Retina (tissue), 1 donor: Measurements from ENCODE around the gene LZTS2.
A peak's percentile ranks its signal among the peaks of the same experiment; 100 is the strongest.
"Not testable (repeated sequence)": the region's sequence is repeated elsewhere in the genome, so short reads cannot be mapped to it uniquely, and the experiment has no call there.

ENCODE experiments used
- DNase-seq: peaks from one replicate; pipeline ENCODE4 v3.0.0-alpha.2; 2016

LZTS2 gene

GRCh38 chr10:101034404-101034803 is 34.8 kb downstream of the LZTS2 start:
- not testable (repeated sequence) for DNase-seq

GRCh38 chr10:101035314-101035713 is 35.7 kb downstream of the LZTS2 start:
- no peak for DNase-seq

GRCh38 chr10:101035916-101036702 is 36.5 kb downstream of the LZTS2 start:
- DNase-seq = no peak

- DNase-seq = no peak
These were observed 37.1 kb downstream of the LZTS2 start for GRCh38 chr10:101036726-101037125.

- no peak for DNase-seq
These were observed 38.9 kb downstream of the LZTS2 start for GRCh38 chr10:101038484-101038883.

DNA sequence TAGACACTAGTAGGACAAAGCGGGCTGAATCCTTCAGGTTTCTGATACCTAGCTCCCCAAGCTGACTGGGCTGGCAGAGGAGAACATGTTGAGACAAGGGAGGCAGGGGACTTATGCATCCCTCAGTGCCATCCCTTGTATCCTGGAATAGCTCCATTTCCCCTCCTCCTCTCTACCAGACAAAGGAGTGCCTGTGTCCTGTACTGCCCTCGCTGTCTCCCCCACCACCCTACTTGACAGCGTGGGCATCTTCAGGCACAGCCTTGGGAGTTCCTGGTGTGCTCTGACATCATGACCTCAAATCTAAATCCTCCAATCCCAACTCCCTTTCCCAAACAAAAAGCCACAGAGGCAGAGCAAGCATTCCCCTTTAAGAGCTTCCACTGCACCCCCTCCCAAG is 40.5 kb downstream of the LZTS2 start:
- DNase-seq = no peak

DNA sequence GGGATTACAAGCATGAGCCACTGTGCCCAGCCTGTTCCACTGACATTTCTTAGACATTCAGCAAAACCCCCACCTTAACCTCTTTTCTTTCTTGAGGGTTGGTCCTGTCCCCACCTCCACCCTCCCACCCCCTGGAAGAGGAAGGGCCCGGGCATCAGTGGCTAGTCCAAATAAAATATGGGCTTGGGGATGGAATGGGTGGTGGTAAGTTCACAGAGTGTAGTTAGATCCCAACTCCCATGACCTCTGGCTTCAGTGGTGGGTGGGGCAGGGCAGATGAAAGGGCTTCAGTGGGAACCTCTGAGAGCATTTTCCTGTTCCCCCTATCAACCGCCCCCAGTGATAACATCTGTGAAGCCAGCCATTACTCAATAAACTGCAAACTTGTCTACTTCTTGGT is 41.2 kb downstream of the LZTS2 start:
- no peak for DNase-seq

DNA sequence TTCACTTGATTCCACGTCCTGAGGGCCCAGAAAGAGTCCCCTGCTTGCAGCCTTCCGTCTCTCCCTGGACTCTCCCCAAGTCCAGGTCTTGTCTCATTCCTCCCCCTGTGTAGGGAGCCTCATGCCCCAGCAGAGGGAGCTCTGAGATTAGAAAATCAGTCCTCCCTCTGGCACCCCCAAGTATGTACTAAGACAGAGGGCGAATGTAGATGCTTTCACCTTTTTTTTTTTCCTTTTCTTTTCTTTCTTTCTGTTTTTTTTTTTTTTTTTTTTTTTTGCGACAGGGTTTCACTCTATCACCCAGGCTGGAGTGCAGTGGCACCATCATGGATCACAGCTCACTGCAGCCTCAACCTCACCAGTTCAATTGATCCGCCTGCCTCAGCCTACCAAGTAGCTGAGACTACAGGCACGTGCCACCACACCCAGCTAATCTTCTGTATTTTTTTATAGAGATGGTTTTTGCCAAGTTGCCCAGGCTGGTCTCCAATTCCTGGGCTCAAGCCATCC is 41.7 kb downstream of the LZTS2 start:
- DNase-seq = peak; percentile 80

DNA sequence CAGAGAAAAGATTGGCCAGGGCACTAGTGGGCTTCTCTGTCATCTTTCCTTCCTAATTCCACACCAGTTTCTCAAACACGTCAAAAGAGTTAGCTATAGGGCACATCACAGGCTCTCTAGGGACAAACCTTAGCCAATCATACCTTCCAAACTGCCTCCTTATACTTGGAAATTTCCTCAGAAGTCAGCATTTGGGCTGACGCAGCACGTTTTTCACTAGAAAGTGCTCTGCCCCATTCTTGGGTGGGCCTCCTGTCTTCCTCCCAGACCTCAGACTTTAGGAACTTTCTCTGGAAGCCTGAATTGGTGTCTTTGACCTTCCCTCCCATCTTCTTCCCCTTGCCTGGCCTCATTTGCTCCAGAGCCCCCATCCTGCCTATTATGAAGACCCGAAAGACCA is 42.5 kb downstream of the LZTS2 start:
- no peak for DNase-seq

- DNase-seq = peak; percentile 94
These were observed 43.2 kb downstream of the LZTS2 start for GRCh38 chr10:101042667-101043362.

GRCh38 chr10:101043363-101043707 is 43.7 kb downstream of the LZTS2 start:
- no peak for DNase-seq

DNA sequence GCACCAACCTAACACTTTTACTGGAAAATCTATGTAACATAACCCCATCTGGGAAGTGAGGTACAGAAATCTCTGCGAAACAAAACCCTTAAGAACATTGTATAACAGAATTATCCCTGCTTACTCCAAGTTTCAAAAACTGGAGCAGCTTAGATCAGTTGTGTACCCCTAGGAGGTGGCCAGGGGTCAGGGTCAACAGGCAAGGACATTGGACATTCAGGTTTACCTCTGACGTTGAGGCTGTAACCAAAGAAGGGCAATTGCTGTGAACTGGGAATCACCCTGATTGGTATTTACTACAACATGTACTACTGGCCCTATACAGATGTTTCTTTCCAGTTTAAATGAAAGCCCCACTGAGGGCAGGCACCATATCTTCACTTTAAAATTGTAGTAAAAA is 44.5 kb downstream of the LZTS2 start:
- DNase-seq = no peak

DNA sequence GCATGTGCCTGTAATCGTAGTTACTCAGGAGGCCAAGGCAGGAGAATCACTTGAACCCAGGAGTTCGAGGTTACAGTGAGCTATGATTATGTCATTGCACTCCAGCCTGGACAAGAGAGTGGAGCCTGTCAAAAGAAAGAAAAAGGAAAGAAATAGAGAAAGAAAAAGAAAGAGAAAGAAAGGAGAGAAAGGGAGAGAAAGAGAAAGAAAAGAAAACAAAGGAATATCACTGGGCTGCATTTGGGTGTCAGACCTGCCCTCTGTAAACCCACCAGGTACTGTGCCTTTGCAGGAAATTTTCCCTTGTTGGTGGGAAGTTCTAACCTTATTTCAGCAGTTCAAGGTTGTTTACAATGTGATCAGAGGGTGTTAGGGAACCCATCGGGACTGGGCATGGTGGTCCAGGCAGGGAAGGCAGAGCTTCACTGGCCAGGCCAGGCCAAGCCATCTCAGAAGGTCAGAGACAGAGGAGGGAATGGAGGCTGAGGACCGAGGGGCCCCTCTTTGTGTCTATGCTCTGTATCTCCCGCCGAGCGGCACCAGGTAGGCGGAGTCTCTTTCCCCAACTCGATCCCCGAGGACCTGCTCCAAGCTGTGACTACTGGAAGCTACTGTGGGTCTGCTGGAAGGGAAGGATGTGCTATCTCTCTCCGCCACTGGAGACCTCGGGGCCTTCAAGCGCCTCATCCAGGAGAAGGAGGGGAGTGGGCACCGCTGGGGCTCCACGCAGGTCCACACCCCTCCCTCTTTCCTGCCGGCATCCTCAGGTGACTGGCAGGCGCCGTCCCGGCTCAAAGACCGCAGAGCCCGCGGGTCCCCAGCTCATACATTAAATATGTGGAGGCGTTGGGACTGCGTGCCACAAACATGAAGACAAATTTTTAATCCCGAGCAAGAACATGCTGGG is 47.0 kb downstream of the LZTS2 start:
- peak; percentile 58 for DNase-seq

DNA sequence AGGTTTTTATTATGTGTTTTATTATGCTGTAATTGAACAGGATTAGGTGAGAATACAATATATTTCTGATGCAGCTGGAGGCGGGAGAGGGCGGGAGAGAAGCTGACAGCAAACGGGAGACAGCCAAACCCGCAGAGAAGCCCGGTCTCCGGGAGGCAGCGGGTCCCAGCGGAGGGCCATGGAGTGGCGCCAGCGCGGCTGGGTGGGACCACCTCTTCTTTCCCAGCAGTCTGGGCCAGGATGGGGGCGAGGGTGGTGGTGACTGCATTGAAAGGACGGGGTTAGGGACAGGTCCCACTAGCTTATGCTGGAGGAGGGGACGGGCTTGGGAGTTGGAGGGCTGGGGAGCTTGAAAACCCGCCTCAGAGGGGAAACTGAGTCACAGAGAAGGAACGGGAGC is 47.7 kb downstream of the LZTS2 start:
- DNase-seq = peak; percentile 46

- peak; percentile 47 for DNase-seq
These were observed 48.6 kb downstream of the LZTS2 start for GRCh38 chr10:101047961-101048892.

GRCh38 chr10:101050208-101051069 is 50.8 kb downstream of the LZTS2 start:
- peak; percentile 79 for DNase-seq

DNA sequence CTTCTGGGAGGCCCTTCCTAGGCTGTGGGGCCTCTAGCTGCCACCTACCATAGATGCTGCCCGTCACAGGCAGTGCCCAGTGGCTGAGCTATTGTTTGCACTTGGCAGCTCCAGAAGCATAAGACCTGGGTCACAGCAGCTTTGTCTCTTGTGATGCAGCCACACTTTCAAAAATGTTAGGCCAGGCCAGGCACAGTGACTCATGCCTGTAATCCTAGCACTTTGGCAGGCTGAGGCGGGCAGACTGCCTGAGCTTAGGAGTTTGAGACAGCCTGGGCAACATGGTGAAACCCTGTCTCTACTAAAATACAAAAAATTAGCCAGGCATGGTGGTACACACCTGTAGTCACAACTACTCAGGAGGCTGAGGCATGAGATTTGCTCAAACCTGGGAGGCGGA is 52.7 kb downstream of the LZTS2 start:
- no peak for DNase-seq

- DNase-seq = no peak
These were observed 53.9 kb downstream of the LZTS2 start for GRCh38 chr10:101053516-101053915.

DNA sequence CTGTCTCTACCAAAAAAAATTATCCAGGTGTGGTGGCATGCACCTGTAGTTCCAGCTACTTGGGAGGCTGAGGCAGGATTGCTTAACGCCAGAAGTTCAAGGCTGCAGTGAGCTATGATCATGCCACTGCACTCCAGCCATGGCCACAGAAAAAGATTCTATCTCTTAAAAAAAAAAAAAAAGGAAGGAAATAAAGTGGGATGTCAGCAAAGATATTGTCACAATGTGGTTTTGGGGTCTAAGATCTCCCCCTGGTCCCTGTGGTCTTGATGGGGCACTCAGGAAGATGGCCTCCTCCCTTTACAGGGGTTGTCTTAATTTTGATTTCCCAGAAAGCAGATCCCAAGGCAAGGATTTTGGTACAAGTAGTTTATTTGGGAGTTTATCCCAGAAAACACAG is 54.7 kb downstream of the LZTS2 start:
- no peak for DNase-seq

GRCh38 chr10:101054876-101055275 is 55.3 kb downstream of the LZTS2 start:
- no peak for DNase-seq

GRCh38 chr10:101055411-101055810 is 55.8 kb downstream of the LZTS2 start:
- DNase-seq = no peak
